NCI-H1930 (cell line): ENCODE results near the gene WSCD2.

ENCODE experiments used
- DNase-seq, 2 experiments: peaks; one replicate each; lab custom pipeline; 2025; lab: John Stamatoyannopoulos, UW

WSCD2 gene

GRCh38 chr12:108269224-108269623 is 140.1 kb downstream of the WSCD2 start:
- no peak for DNase-seq

DNA sequence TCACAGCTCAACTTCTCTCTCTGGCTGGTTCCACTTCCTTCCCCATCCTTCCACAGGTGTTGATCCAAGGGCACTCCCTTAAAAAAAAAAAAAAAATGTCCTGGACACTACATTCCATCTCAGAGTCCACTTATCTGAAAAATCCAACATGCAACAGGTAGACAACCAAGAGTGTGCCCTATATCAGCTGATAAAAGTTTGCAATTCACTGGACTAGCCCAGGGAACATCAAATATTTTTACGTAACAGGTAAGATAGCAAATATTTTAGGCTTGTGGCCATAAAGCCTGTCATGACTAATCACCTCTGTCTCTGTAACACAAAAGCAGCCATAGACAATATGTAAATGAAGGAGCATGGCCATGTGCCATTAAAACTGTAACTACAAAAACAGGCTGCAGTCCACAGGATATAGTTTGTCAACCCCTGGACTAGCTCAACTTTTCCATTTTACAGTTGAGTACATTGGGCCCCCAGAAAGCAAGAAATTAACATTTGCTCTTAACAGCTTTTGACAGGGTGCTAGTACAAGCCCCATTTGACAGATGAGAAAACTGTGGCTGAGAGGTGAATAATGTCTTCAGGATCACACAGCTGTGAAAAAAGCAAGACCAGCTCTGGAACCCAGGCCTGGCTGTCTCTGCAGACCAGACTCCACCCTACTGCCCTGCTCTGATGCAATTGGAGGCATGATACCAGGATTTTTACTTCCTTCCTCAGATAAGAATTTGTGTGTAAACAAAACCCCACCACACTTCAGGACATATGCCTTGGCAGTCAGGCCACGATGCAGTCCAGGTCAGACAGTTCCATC is 141.2 kb downstream of the WSCD2 start:
- no peak for DNase-seq

- no peak for DNase-seq
Observed at GRCh38 chr12:108270849-108271143, 141.7 kb downstream of the WSCD2 start.

DNA sequence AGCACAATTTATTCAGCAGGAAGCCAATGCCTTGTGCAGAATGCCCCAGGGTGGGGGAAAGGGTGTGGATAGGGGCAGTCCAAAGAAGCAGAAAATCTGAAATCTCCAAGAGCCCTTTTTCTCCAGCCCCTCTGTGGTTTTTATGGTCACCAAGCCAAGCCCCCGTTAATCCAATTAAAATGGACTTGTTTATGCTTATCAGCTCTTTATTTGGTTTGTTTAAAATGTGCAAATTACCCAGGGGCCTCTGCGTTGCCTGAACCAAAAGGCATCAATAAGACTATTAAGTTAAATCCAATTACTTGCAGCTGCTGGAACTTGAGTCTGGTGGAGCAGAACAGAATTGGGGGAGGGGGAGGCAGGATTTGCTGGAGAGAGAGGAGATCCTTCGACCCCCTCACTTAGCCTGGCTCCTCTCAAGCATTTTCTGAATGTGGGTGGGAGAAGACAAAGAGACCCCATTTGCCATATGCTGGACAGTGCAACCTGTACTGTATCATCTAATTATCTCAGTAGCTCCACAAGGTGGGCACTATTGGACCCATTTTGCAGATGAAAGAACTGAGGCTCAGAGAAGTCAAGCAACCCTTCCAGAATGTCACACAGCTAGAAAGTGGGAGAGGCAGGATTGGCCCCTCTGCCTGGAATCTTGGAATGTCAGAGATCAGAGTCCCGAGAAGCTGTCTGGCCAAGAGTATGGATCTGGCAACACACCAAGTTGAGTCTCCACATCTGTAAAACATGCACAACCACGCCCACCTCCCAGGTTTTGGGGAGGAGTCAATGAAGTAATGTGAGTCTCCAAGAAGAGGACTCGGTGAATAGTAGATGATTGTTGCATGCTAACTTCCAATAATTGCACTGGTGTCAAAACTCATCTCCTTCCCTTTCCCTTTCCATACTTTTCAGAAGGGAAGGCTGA is 143.1 kb downstream of the WSCD2 start:
- DNase-seq = no peak

- DNase-seq = no peak
Observed at GRCh38 chr12:108273217-108273616, 144.1 kb downstream of the WSCD2 start.

DNA sequence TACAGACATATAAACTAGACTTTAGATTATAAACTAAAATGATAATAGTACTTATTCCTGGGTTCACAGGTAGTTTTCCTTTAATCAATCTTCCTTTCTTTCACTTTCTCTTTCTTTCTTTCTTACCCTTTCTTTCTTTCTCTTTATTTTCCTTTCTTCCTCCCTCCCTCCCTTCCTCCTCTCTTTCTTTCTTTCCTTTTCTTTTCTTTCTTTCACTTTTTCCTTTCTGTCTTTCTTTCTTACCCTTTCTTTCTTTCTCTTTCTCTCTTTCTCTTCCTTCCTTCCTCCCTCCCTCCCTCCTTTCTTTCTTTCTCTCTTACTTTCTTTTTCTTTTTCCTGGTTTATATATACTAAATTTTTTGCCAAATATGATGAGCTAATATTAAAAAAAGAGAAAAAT is 148.5 kb downstream of the WSCD2 start:
- no peak for DNase-seq

- no peak for DNase-seq
Observed at GRCh38 chr12:108282160-108282559, 153.1 kb downstream of the WSCD2 start.

GRCh38 chr12:108282676-108283075 is 153.6 kb downstream of the WSCD2 start:
- no peak for DNase-seq

GRCh38 chr12:108284163-108284562 is 155.1 kb downstream of the WSCD2 start:
- DNase-seq = no peak

GRCh38 chr12:108285016-108285415 is 155.9 kb downstream of the WSCD2 start:
- no peak for DNase-seq

DNA sequence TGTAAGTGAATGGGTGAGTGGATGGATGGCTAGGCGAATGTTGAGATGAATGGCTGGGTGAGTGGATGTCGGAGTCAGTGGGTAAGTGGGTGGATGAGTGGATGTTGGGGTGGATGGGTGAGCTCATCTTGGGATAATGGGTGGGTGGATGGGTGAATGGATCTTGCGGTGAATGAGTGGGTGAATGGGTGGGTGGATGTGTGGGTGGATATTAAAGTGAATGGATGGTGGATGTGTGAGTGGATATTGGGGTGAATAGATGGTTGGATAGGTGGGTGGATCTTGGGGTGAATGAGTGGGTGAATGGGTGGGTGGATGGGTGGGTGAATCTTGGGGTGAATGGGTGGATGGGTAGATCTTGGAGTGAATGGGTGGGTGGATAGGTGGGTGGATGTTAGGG is 158.1 kb downstream of the WSCD2 start:
- DNase-seq = no peak

- no peak for DNase-seq
Observed at GRCh38 chr12:108289350-108290161, 160.5 kb downstream of the WSCD2 start.

- DNase-seq = no peak
Observed at GRCh38 chr12:108295641-108296040, 166.6 kb downstream of the WSCD2 start.

DNA sequence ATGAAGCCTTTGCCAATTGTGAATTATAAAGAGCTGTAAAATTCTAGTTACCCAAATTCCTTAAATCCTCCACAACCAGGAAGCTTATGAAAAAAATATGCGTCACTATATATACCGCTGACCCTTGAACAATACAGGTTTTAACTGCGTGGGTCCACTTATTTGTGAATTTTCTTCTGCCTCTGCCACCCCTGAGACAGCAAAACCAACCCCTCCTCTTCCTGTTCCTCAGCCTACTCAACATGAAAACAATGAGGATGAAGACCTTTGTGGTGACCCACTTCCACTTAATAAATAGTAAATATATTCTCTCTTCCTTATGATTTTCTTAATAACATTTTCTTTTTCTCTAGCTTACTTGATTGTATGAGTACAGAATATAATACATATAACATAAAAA is 167.9 kb downstream of the WSCD2 start:
- no peak for DNase-seq

GRCh38 chr12:108297424-108297823 is 168.3 kb downstream of the WSCD2 start:
- no peak for DNase-seq

- no peak for DNase-seq
Observed at GRCh38 chr12:108297895-108298760, 169.0 kb downstream of the WSCD2 start.

DNA sequence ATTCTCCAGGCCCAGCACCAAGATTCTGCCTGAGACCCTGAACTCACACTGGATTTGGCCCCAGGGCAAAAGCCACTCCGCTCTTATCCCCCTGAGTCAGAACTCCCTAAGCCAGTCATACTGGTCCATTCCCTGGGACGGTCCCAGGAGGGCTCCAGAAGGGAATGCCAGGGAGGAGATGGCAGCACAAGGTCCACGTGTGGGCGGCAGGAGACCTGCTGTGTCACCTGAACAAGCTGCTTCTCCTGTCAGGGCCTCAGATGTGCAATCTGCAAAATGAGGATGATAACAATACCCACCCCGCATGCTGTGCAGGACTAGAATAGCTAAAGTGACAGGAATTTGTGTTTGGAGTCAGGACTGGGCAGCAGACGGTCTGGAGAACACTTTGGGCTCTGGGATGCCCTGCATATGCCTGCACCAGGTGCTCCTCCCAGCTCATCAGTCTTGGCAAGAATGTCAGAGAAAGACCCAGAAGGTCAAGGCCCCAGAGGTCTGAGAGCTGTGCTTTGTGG is 169.7 kb downstream of the WSCD2 start:
- no peak for DNase-seq

- DNase-seq = no peak
Observed at GRCh38 chr12:108299516-108299915, 170.4 kb downstream of the WSCD2 start.
